ENCODE measurements around the gene PHKA2.

Gene PHKA2

GRCh38 chrX:18974993-18975392 is 8.9 kb downstream of the PHKA2 start:
- Histone ChIP-seq H3K79me2 (ENCODE audit: low read length) (no peaks in the 10 kb centered on the region), H3K4me1 (ENCODE audit: low read length) (no peaks in the 10 kb centered on the region), H4K20me1 (ENCODE audit: insufficient read depth, low read length) (no peaks in the 10 kb centered on the region), H3K4me2 (ENCODE audit: low read length) (no peak overlapping the region), H3K9ac (ENCODE audit: low read length) (no peak overlapping the region), H3K9me3 (ENCODE audit: insufficient read depth, low read length) (no peaks in the 10 kb centered on the region), H3K27me3 (ENCODE audit: low read depth, low read length) (no peaks in the 10 kb centered on the region), H2AFZ (ENCODE audit: low read depth, low read length) (no peak overlapping the region), H3K4me3 (ENCODE audit: low read length) (no peak overlapping the region), H3K27ac (ENCODE audit: low read length) (no peak overlapping the region), H3K36me3 (replicated peaks; ENCODE audit: low read depth, low read length) (no peaks in the 10 kb centered on the region)
- no peak for TF ChIP-seq CTCF (IDR thresholded peaks at IDR 0.05; ENCODE audit: low read depth, low read length)
- no peak for TF ChIP-seq EZH2phosphoT487 (IDR thresholded peaks at IDR 0.05; ENCODE audit: low read depth)

- TF ChIP-seq EZH2phosphoT487 (IDR thresholded peaks at IDR 0.05; ENCODE audit: low read depth) = no peak
- TF ChIP-seq CTCF (IDR thresholded peaks at IDR 0.05; ENCODE audit: low read depth, low read length) = no peak
- H3K4me1 ChIP-seq (ENCODE audit: low read length) = no peaks in the 10 kb centered on the region
- H2AFZ ChIP-seq (ENCODE audit: low read depth, low read length) = no peak overlapping the region
- no peaks in the 10 kb centered on the region for H3K79me2 ChIP-seq (ENCODE audit: low read length)
- no peaks in the 10 kb centered on the region for H3K27me3 ChIP-seq (ENCODE audit: low read depth, low read length)
- no peaks in the 10 kb centered on the region for H3K9me3 ChIP-seq (ENCODE audit: insufficient read depth, low read length)
- H4K20me1 ChIP-seq (ENCODE audit: insufficient read depth, low read length) = no peaks in the 10 kb centered on the region
- no peak overlapping the region for H3K4me2 ChIP-seq (ENCODE audit: low read length)
- H3K36me3 ChIP-seq (replicated peaks; ENCODE audit: low read depth, low read length) = no peaks in the 10 kb centered on the region
- no peak overlapping the region for H3K4me3 ChIP-seq (ENCODE audit: low read length)
- H3K27ac ChIP-seq (ENCODE audit: low read length) = no peak overlapping the region
- H3K9ac ChIP-seq (ENCODE audit: low read length) = no peak overlapping the region
Measured at GRCh38 chrX:18973527-18974192, 10.3 kb downstream of the PHKA2 start.

- no peak overlapping the region for H3K9ac ChIP-seq (ENCODE audit: low read length)
- H3K79me2 ChIP-seq (ENCODE audit: low read length) = no peaks in the 10 kb centered on the region
- no peak overlapping the region for H3K4me2 ChIP-seq (ENCODE audit: low read length)
- H3K27me3 ChIP-seq (ENCODE audit: low read depth, low read length) = no peaks in the 10 kb centered on the region
- no peak overlapping the region for H2AFZ ChIP-seq (ENCODE audit: low read depth, low read length)
- no peak overlapping the region for H3K4me3 ChIP-seq (ENCODE audit: low read length)
- H3K9me3 ChIP-seq (ENCODE audit: insufficient read depth, low read length) = no peaks in the 10 kb centered on the region
- TF ChIP-seq EZH2phosphoT487 (IDR thresholded peaks at IDR 0.05; ENCODE audit: low read depth) = no peak
- TF ChIP-seq CTCF (IDR thresholded peaks at IDR 0.05; ENCODE audit: low read depth, low read length) = no peak
- no peak overlapping the region for H3K27ac ChIP-seq (ENCODE audit: low read length)
- no peaks in the 10 kb centered on the region for H3K4me1 ChIP-seq (ENCODE audit: low read length)
- no peaks in the 10 kb centered on the region for H4K20me1 ChIP-seq (ENCODE audit: insufficient read depth, low read length)
- no peaks in the 10 kb centered on the region for H3K36me3 ChIP-seq (replicated peaks; ENCODE audit: low read depth, low read length)
Measured at GRCh38 chrX:18971506-18971905, 12.4 kb downstream of the PHKA2 start.

GRCh38 chrX:18970465-18970864 is 13.4 kb downstream of the PHKA2 start:
- H3K27ac ChIP-seq (ENCODE audit: low read length) = no peak overlapping the region

More at GRCh38 chrX:18970465-18970864, 13.4 kb downstream of the PHKA2 start:
- no peaks in the 10 kb centered on the region for H3K79me2 ChIP-seq (ENCODE audit: low read length)
- no peak overlapping the region for H2AFZ ChIP-seq (ENCODE audit: low read depth, low read length)
- H3K9ac ChIP-seq (ENCODE audit: low read length) = no peak overlapping the region
- H3K4me2 ChIP-seq (ENCODE audit: low read length) = no peak overlapping the region
- no peaks in the 10 kb centered on the region for H4K20me1 ChIP-seq (ENCODE audit: insufficient read depth, low read length)
- no peaks in the 10 kb centered on the region for H3K36me3 ChIP-seq (replicated peaks; ENCODE audit: low read depth, low read length)
- no peaks in the 10 kb centered on the region for H3K27me3 ChIP-seq (ENCODE audit: low read depth, low read length)
- no peaks in the 10 kb centered on the region for H3K4me1 ChIP-seq (ENCODE audit: low read length)
- H3K9me3 ChIP-seq (ENCODE audit: insufficient read depth, low read length) = no peaks in the 10 kb centered on the region
- no peak overlapping the region for H3K4me3 ChIP-seq (ENCODE audit: low read length)
- no peak for TF ChIP-seq EZH2phosphoT487 (IDR thresholded peaks at IDR 0.05; ENCODE audit: low read depth)

All from OCI-LY3 (cell line).